HG03025 (cell line): ENCODE results near the gene LAMA5.

Experiments
- ATAC-seq: cut with Tn5 transposase; IDR thresholded peaks from one replicate; pipeline ENCODE4 v1.9.1; 2021; ENCODE audit warnings: mild to moderate bottlenecking, moderate library complexity; ENCODE audit not compliant: unreplicated experiment, low FRiP score

Gene LAMA5

DNA sequence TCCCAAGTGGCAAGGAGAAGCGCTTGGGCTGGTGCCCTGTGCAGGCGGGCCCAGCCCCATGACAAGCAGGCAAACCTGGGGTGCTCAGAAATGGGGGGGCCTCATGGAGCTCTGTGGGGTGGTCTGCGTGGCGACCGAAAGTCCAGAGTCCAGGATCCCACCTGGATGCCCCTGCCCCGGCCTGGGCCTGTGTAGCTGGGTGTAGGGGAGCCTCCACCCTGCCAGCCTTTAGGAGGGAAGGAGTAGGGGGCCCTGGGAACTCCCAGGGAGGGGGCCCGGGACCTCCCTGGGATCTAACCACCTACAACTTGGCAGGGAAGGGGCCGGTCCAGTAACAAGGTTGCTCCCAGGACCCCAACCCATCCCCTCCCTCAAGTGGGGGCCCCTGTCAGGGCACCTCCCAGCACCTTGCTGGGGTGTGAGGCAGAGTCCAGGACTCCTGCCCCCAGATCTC, 4.5 kb upstream of the LAMA5 start:
- no peak for ATAC-seq

DNA sequence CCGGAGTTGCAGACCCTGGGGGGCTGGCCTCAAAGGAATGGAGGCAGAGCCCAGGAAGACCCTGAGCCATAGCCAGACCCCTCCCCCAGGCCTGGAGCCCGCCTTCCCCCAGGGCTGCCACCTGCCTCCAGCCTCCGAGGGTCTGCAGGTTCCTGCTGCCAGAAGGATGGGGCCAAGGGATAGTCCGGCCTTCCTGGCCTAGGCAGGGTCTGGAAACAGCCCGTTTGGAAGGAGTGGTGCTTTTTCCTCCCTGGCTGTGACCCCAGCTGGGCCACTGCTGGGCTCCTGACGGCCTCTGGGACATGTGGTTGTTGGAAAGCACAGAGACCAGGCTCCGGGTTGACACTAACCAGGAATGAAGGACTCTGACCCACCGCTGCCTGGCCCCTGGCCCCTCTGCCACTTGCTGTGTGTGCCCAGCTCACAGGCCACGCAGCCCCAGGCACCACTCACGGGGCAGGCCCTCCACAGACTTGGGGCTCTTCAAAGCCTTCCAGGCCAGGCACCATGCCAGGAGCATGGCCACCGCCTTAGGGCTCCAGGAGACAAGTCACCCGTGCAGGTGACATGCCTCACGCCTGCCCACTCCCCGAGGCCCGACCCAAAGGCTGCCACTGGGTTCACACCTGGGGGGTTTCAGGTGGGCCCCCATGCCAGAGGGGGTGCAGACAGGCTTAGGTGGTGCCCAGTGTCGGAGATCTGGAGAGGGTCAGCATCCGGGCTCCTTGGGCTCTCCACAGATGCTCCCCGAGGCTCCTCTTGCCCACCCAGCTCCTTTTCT, 3.9 kb upstream of the LAMA5 start:
- ATAC-seq = no peak

DNA sequence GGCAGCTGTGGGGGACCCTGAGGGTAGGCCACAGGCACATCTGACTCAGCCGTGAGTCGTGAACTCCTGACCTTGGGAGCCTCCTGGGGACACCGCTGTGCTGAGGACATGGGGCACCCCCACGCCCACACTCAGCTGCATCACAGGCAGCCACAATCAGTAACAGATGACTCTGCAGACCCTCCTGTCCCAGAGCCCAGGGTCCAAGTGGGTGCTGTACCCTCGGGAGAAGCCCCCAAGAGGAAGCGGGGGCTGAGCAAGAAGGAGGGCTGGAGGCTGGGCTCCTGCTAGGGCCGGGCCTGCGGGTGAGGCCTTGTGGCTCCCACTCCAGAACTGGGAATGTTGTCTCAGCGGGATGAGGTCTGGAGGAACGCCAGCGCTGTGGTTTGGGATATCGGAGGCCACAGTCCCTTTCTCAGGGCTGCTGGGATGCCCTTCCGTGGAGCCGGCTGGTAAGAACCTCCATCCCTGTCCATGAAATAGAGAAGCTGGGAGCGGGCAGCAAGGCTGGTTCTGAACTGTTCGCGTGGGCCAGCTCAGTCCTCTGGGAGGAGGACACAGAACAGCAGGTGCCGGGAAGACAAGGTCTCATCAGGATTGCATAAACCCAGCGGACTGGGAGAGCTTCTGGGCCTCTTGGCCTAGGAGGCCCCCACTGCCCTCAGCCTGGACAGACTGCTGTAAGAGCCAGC, 3.1 kb upstream of the LAMA5 start:
- no peak for ATAC-seq

DNA sequence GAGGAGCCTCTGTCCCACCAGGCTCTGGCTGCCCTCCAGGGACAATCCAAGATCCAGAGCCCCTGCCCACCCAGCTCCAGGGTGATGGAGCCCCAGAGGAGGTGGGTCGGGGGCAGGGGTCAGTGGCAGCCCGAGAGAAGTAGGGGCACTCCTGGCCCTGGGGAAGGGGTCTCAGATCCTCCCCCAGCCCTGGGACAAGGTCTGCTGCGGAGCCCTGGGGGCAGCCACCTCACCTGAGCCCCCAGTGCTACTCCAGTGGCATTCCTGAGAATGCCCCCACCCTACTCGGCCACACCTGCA, 2.7 kb upstream of the LAMA5 start:
- ATAC-seq = no peak

DNA sequence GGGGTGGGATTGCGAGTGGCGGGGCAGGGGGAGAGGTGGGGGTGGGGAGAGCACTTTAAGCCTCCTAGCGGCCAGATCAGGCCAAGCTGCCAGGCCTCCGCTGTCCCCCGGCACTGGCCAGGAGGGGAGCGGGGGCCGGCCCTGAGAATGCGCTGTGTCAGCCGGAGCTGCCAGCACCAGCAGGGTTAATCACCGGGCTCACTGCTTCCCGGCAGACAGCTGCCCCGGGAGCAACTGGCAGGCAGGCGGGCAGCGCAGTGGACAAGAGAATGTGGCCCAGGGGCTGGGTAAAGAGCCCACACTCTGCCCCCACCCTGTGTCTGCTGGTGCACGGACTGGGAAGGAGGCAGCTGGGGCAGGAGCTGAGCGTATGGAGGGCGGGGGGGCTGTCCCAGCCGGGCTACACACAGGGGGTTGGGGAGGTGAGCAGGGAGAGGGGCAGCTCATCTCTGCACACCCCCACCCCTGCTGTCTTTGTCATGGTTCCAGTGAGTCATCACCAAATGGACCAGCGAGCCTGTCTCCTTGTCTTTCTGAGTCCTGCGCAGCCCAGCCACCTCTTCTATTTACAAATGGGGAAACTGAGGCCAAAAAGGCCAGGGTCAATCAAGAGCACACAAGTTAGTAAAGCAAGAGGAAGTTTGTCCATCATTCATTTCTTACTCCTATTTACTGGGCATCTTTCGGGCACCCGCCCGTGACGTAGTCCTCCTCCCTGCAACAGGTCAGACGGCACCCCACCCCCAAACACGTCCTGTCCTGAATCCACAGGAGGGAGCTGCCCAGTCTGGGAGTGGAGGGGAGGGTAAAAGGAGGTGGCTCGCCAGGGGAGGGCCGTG, 2.1 kb upstream of the LAMA5 start:
- no peak for ATAC-seq

DNA sequence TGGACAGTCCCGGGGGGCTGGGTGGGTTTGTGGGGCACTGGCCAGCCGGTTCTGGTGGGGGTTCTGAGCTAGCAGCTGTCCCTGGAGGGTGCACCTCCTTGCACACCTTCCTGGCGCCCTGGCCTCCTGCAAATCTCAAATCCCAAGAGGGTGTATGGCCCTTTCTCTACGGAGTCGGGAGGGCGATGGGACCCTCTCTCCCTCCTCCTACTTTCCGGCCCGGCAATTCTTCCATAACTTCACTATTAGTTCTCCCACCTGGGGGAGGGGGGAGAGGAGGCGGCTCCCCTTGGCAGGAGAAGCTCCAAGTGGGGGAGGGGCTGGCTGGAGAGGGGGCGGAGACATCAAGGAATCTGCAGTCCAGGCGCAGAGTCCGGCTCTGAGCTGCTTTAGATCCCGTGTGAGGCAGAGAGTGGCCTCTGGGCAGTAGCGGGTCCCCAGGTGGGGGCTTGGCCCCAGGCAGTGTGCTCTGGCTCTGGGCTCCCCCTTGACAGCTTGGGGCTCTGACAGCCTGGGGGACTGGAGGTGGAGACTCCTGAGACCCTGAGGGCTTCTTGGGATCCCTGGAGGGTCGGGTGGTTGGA, 1.4 kb upstream of the LAMA5 start:
- no peak for ATAC-seq

DNA sequence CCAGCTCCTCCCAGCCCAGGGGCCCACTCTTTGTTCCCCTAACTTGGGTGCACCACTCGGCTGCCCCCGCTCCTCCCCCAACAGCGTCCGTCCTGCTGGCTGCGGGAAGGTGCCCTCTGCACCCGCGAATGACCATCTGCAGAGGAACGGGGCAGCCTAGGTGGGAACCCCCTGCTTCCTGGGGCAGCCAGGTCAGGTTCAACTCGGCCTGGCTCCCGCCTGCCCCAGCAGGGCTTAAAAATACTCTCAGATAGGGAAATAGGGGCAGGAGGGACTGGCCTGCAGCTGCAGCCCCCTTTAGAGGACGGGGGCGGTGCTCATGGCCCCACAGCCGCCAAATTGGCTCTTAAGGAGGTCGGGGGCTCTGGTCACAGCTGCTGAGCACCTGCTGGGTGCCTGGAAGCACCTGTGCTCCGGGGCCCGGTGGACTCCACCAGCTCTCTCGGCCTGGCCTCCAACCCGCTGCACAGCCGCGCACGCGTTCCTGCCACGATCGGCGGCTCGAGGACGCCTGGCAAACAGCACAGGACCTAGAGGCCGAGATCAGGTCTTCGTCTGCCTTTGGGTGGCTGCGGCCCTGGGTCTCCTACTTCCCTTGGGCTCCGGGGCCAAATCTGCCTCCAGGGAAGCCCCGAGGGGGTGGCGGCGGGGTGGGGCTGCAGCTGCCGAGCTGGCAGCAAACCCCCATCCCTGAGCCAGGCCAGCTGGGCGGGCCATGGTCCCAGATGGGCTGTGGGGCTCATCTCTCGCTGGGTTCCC, 700 bp upstream of the LAMA5 start:
- no peak for ATAC-seq

DNA sequence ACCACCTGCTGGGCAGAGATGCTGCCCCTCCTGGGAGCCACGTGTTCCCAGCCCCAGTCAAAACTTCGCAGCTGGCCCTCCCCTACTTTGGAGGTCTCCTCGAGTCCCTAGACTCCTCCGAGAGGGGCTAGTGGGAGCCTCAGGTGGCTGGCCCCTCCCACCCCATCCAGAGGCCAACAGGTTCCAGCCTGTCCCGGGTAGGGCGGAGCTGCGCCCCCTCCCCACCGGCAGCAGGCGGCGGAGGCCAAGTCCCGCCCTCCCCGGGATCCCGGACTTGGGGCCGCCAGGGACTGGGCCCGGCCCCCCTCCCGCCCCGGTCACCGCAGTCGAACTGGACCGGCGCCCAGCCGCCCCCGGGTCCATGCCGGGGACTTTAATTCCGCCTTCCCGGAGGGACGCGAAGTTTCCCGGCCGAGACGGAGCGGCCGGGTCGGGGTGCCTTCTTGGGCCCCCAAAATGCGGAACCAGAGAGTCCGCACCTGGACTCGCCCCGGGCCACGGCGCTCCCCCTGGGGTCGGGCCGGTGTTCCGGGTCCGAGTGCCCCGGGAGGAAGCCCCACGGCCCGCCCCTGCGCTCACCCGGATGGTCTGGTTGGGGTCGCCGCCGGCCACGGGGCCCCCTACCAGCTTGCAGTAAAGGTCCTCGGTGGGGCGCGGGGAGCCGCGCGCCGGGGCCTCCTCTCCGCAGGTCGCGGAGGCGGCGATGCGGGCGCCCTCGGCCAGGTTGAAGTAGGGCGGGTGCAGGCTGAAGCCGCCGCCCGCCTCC, 559 bp downstream of the LAMA5 start:
- no peak for ATAC-seq

DNA sequence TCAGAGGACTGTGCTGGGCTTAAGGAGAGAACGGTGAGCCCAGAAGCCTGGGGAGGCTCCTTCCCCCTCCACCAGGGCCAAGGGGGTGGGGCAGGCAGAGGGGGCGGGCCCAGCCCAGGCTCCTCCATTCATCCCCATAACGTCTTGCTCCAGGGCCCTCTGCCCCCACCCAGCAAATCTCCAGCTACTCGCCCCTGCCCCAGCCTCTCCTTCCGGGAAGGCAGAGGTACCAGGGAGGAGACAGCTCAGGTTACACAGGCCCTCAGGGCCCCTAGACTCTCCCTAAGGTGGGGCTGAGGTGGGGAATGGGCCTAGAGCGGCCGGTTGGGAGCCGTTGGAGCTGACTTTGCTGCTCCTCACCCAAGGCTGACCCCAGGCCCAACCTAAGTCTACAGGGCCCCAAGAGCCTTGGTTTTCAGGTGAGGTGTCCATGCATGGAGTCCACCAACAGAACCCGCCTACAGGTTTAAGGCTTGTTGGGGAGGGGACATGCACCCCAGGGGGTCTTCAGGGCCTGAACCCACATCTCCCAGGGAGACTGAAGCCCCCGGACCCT, 1.2 kb downstream of the LAMA5 start:
- ATAC-seq = no peak

DNA sequence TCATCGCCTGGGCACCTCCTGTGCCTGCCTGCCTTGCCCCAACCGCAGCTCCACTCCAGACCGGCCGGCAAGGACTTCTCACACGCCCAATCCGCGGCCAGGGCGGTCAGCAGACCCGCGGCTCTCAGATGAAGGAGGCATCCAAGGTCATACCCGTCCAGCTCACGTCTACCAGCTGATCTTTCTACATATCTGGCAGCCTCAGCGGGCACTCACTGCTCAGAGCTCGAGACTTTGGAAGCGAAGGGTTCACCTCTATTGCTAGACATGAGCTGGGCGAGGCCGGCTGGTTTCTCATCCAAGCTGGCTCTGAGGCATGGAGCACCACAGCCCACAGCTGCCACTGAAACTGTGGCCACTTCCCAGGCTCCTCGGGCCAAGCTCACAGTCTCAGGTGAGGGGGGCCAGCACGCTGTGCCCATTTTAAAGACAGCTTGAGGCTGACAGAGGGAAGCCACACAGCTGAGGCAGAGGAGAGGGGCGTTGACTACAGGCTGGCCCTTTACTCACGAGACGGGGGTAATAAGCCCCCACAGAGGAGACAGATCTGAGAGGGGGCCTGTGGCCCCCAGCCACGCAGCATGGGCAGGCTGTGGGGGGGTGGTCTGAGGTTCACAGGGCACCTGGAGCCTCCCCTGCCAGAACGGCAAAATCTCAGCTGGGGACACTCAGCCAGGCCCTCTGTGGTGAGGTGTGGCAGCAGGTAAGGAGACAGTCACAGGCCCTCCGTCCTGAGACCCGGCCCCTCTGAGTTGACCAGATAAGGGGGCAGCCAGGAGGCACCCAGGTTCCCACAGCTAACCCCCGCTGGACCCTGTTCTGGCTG, 2.0 kb downstream of the LAMA5 start:
- no peak for ATAC-seq

DNA sequence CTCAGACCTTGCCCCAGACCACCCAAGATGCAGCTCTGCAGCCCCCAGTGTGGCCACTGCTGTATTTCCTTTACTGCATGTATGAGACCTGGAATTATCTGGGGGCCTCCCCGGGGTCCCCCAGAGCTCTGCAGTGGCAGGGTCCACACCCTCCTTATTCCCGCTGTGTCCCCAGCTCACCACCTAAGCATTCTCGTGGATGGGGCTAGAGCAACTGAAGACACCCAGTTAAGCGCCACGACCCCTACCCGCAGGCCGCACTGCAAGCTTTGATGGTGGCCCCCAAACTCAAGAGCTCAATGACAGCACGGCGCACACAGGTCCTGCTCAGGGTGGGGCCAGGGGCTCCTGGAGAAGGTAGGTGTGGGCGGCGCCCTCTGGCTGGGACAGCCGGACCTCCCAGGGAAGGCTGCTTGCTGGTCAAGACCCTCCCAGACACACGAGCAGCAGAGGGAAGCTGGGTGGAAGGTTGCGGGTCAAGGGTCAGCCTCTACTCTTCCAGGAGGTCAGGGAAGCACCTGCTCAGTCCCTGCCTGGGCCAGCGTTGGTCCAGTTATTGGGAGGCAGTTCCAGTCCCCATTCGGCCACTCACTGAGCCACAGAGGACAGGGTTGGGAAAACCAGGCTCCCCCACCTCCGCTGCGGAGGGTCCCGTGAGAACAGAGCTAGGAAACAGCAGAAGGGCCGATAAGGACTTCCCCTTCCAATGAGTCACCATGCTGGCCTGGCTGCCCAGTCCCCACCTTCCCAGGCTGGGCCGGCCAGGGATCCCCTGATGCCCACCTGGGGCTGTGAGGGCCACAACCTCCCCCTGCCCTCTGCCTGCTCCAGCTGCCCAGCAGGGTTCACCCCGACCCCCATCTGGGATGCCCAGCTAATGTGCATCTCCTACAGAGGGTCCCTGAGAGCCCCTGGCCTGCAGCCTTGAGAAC, 2.9 kb downstream of the LAMA5 start:
- no peak for ATAC-seq

DNA sequence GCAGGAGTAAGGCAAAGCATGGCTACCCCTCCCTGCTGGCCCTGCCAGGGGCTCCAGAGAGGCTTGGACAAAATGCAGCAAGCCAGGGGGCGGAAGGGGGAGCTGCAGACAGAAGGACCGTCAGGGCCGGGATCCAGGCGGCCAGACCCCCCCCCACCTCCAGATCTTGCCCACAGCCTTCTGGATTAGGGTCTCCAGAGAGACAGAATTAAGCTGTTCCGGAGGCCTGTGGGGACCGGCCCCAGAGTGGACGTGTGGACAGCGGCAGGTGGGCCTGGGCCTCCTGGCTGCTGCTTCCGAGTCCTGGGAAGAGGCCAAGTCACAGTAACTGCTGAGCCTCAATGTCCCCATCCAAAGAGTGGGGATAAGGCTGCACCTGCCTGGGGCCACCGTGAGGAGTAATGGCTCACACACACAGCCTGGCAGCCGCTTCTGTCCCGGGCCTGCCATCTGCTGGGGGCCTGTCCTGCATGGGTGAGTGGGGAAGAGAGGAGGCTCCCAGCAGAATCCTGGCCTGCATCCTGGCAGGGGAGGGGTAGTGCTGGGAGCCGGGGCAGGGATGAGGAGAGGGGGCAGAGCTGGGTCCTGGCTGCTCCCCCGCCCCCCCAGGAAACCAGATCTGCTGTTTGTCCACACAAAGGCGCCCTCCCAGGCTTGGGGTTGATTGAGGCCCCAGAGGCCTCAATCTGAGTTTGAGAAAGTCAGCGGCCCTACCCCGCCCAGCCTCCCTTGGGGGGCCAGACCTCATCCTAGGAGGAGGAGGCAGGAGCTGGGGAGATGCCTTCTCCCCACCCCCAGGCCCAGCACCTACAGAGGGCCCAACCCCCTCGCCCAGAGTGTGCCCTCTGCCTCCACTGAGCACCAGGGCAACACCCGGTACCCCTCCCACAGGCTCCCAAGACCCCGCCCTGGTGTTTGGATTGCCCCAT, 3.9 kb downstream of the LAMA5 start:
- no peak for ATAC-seq

DNA sequence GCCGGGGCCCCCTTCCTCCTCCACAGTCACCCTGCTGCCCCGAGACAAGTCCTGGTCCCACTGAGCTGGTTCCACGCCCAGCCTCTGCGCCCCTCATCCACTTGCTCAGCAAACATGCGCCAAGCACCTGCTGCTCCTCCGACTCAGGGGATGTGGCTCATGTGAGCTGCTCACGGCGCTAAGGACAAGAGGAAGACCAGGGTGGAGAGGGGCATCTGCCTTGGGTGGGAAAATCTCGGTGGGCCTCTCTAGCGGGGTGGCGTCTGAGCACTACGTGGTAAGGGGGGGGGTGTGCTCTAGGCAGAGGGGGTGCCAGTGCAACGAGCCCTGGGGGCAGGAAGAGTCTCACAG, 4.5 kb downstream of the LAMA5 start:
- ATAC-seq = no peak

DNA sequence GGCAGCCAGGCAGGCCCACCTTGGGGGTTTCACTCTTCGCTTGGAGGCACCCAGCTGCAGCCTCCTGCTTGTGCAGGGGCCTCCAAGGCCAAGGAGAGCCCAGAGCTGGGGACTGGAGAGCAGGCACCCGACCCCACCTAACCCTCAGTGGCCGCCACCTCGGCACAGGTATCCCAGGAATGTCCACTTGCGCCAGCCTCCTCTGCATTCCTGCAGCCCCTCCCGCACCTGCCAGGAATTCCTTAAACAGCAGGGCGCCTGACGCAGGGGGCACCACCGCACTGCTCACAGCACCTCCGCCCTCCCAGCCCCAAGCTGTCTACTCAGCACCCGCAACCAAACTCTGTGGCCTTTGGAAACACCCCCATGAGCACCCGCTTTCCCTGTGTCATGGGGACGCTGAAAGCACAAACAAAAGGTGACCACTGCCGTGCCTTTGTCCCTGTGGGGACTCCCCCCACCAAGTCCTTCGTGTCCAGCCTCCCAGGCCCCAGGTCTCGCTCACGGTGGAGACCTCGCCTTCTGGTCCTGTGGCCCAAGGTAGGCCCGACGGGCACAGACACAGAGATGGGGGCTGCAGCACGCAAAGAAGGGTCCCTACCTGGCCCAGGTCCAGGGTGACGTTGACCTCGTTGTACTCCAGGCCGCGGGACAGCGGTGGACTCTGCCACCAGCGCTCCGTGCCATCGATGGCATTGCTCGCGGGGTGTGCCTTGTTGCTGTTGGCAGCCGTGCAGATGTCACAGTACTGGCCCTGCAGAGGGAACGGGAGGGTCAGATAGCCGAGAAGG, 5.1 kb downstream of the LAMA5 start:
- no peak for ATAC-seq

DNA sequence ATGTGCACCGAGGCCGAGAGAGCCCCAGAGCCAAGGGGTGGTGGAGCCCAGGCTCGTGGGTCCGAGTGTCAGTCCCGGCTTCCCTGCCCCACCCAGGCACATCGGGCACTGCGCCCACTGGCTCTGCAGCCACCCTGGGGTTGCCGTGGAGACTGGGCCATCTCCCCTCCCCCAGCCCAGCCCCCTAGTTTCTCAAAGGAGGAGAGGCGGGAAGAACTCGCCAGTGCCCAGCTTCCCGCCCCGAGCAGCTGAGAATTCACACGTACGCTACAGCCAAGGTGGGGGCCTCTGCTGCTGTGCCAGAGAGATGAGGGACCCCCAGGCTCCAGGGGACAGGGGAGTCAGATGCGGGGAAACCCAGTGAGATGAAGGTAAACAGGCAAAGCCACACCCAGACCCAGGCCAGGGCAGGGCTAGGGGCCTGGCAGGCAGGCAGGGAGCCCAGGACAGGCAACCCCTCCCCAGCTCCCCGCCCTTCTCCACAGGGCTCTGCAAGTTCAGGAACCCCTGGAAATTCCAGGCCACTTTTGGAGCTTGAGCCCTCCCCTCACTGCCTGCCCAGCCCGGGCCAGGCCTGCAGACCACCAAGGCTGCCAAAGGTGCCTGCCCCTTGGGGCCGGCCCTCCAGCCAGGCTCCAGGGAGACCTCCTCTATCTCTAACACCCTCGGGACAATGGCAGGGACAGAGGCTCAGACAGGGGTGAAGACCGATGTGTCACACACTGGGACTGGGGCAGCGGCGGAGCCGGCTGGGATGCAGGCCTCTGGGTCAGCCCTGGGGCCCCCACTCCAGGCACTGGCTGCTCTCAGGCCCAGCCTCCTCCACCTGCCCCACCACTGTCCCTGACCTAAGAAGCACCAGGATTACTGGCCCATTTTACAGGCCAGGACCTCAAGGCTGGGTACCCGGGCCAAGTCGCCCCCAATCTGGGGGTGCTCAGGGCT, 6.0 kb downstream of the LAMA5 start:
- no peak for ATAC-seq
